Type B pancreatic cell (in vitro differentiated cells): ENCODE results near the gene LTBP4. TPM values are rescaled to one million over a fixed set of nuclear protein-coding genes. Genes with fewer than 3 reads are reported as not detected.
"Not testable (repeated sequence)": the region's sequence is repeated elsewhere in the genome, so short reads cannot be mapped to it uniquely, and the experiment has no call there.

Experiments used
- DNase-seq: peaks from one replicate; pipeline ENCODE4 v3.0.0; 2021; ENCODE audit warnings: mixed read lengths; ENCODE audit not compliant: unreplicated experiment; ENCODE audit errors: extremely low spot score
- H3K27ac Mint-ChIP-seq: 2 replicates; pipeline ENCODE4 v1.8.0; 2021; ENCODE audit warnings: mild to moderate bottlenecking, mixed read lengths
- H3K27me3 Mint-ChIP-seq: 2 replicates; pipeline ENCODE4 v1.8.0; 2021; ENCODE audit warnings: mixed read lengths
- H3K36me3 Mint-ChIP-seq: 2 replicates; pipeline ENCODE4 v1.8.0; 2021; ENCODE audit warnings: mixed read lengths
- H3K4me1 Mint-ChIP-seq: one replicate; pipeline ENCODE4 v1.8.0; 2021; ENCODE audit warnings: mixed read lengths; ENCODE audit not compliant: unreplicated experiment
- H3K4me3 Mint-ChIP-seq: 2 replicates; pipeline ENCODE4 v1.8.0; 2021; ENCODE audit warnings: mild to moderate bottlenecking, mixed read lengths
- H3K9me3 Mint-ChIP-seq: 2 replicates; pipeline ENCODE4 v1.8.0; 2021; ENCODE audit warnings: mixed read lengths
- CTCF ChIP-seq: fragments of 200-600 bp; sonication (generic); conservative IDR thresholded peaks from 2 replicates; pipeline ENCODE4 v1.5.0; 2021; ENCODE audit warnings: antibody characterized with exemption, mild to moderate bottlenecking
- total RNA-seq: library from RNA; stranded (reverse); gene quantifications from 2 replicates; pipeline ENCODE4 v1.2.1, GENCODE V29; 2021; ENCODE audit warnings: low replicate concordance

Gene LTBP4
- total RNA-seq, 1 donor from 2014 or later: 145 TPM

GRCh38 chr19:40590464-40591265, 10.5 kb upstream of the LTBP4 start:
- Mint-ChIP-seq H3K27me3 (peaks cover 11% of the 10 kb centered on the region), H3K9me3 (no peaks in the 10 kb centered on the region), H3K4me3 (no peak overlapping the region), H3K27ac (no peak overlapping the region), H3K36me3 (peaks cover 3% of the 10 kb centered on the region), H3K4me1 (peaks cover 7% of the 10 kb centered on the region)
- peak; percentile 60 for DNase-seq
- TF ChIP-seq CTCF: no peak

DNA sequence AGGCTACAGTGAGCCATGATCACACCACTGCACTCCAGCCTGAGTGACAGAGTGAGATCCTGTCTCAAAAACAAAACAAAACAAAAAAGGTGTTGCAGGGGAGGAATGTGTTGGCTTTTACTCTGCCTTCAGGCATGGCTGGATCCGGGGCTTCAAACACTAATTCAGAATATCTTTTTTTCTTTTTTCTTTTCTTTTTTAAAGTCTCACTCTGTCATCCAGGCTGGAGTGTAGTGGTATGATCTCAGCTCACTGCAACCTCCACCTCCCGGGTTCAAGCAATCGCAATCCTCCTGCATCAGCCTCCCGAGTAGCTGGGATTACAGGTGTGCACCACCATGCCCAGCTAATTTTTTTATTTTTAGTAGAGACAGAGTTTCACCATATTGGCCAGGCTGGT, 9.4 kb upstream of the LTBP4 start:
- H3K9me3 Mint-ChIP-seq, H3K4me1 Mint-ChIP-seq, H3K36me3 Mint-ChIP-seq, DNase-seq, H3K4me3 Mint-ChIP-seq, H3K27ac Mint-ChIP-seq: not testable (repeated sequence)
- peaks cover 15% of the 10 kb centered on the region for H3K27me3 Mint-ChIP-seq

DNA sequence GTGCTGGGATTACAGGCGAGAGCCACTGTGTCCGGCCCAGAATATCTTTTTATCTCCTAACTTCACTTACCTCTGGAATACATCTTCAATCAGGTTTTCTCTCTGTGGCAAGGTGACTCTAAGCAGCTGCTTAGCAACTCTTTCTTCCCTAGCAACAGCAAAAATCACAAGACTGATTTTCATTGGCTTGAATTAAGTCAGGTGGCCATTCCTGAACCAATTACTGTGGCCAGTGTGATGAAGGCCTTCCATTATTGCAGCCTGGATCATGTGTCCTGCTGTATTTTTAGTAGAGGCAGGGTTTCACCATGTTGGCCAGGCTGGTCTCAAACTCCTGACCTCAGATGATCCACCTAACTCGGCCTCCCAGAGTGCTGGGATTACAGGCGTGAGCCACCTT, 9.0 kb upstream of the LTBP4 start:
- H3K27ac Mint-ChIP-seq: no peak overlapping the region
- H3K4me1 Mint-ChIP-seq: peaks cover 7% of the 10 kb centered on the region
- peaks cover 15% of the 10 kb centered on the region for H3K27me3 Mint-ChIP-seq
- TF ChIP-seq CTCF: no peak
- no peaks in the 10 kb centered on the region for H3K36me3 Mint-ChIP-seq
- H3K9me3 Mint-ChIP-seq: no peaks in the 10 kb centered on the region
- no peak for DNase-seq
- no peak overlapping the region for H3K4me3 Mint-ChIP-seq

DNA sequence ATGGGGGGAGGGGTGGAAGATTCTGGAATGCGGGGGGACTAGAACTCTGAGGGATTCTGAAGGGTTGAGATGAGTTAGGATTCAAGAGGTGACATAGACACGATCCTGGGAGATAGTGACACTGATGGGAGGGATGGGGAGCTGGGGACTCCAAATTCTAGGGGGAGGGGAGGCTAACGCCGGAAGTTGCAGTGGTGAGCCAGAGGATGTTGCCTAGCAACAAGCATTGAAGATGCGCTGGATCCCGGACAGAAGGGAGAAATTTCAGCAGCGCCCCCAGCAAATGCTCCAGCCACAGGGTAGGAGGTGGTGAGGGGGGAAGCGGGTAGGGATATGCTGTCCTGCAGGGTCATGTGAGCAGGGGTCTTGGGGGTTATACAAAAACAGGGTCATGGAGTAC, 6.9 kb upstream of the LTBP4 start:
- no peak for TF ChIP-seq CTCF
- Mint-ChIP-seq H3K27ac (peak overlapping the region; percentile 59), H3K9me3 (no peaks in the 10 kb centered on the region), H3K36me3 (no peaks in the 10 kb centered on the region), H3K27me3 (peaks cover 32% of the 10 kb centered on the region), H3K4me3 (no peak overlapping the region), H3K4me1 (peaks cover 16% of the 10 kb centered on the region)
- DNase-seq: no peak

DNA sequence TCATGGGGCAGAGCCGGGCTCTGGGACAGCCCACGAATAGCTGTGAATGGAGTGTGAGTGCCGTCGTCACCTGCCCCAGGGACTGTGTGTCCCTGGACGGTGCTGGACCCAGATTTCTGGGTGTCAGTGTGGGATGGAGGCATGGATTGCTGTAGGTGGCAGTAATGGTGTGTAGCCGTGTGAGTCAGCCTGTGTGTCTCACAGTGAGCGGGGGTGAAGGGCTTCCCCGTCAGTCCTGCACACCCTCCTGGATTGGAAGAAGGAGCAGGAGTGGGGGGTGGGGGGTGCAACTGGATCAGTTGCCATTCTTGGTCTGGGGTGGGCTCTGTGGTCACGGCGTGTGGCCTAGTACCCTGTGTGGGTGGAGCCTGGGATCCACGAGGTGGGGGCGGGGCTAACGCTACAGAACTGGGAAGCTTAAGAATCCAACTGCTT, 6.5 kb upstream of the LTBP4 start:
- Mint-ChIP-seq H3K4me3 (peak overlapping the region; percentile 54), H3K9me3 (no peaks in the 10 kb centered on the region), H3K4me1 (peaks cover 19% of the 10 kb centered on the region), H3K27ac (peak overlapping the region; percentile 59), H3K27me3 (peaks cover 36% of the 10 kb centered on the region), H3K36me3 (no peaks in the 10 kb centered on the region)
- no peak for TF ChIP-seq CTCF
- DNase-seq: no peak

- no peaks in the 10 kb centered on the region for H3K9me3 Mint-ChIP-seq
- no peak for TF ChIP-seq CTCF
- DNase-seq: no peak
- H3K36me3 Mint-ChIP-seq: no peaks in the 10 kb centered on the region
- H3K27me3 Mint-ChIP-seq: peaks cover 46% of the 10 kb centered on the region
- H3K27ac Mint-ChIP-seq: no peak overlapping the region
- peaks cover 26% of the 10 kb centered on the region for H3K4me1 Mint-ChIP-seq
- H3K4me3 Mint-ChIP-seq: peak overlapping the region; percentile 89
Measured at GRCh38 chr19:40596608-40597328, 4.4 kb upstream of the LTBP4 start.
